ENCODE measurements around the gene MLIP.

DNA sequence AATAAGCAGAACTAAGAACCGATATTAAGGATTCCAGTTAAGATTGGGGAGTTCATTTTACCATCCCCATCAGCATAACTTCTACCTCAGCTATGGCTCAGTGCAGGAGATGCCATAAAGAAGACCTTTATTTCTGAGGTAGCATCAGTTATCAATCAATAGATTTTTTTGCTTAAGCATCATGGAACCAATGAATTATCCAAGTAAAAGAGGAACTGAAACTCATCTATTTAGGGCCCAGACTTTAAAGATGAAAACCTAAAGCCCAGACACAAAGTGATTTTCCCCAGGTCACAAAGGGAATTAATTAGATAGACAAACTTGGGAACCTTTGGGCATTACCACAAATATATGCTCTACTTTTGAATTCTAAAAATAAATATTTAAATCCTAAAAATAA is 137.8 kb downstream of the MLIP start:
- TF ChIP-seq, protein P1, sequence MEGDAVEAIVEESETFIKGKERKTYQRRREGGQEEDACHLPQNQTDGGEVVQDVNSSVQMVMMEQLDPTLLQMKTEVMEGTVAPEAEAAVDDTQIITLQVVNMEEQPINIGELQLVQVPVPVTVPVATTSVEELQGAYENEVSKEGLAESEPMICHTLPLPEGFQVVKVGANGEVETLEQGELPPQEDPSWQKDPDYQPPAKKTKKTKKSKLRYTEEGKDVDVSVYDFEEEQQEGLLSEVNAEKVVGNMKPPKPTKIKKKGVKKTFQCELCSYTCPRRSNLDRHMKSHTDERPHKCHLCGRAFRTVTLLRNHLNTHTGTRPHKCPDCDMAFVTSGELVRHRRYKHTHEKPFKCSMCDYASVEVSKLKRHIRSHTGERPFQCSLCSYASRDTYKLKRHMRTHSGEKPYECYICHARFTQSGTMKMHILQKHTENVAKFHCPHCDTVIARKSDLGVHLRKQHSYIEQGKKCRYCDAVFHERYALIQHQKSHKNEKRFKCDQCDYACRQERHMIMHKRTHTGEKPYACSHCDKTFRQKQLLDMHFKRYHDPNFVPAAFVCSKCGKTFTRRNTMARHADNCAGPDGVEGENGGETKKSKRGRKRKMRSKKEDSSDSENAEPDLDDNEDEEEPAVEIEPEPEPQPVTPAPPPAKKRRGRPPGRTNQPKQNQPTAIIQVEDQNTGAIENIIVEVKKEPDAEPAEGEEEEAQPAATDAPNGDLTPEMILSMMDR (IDR thresholded peaks at IDR 0.05; ENCODE audit: low read length), result no peak
- no peak for TF ChIP-seq EZH2 (IDR thresholded peaks at IDR 0.05; ENCODE audit: borderline replicate concordance, low read length)
